ENCODE results near the gene PTGFRN.
A peak's percentile ranks its signal among the peaks of the same experiment; 100 is the strongest.

Gene PTGFRN

GRCh38 chr1:116997066-116997465, 87.3 kb downstream of the PTGFRN start:
- no peak for TF ChIP-seq CTCF (IDR thresholded peaks at IDR 0.05; ENCODE audit: low read depth, low read length, missing control alignments)
- DNase-seq (ENCODE audit: low read depth), result no peak
- no peak overlapping the region for H3K4me3 ChIP-seq (ENCODE audit: low read depth, low read length)

- H3K4me3 ChIP-seq (ENCODE audit: low read depth, low read length), result no peak overlapping the region
- no peak for TF ChIP-seq CTCF (IDR thresholded peaks at IDR 0.05; ENCODE audit: low read depth, low read length, missing control alignments)
- DNase-seq (ENCODE audit: low read depth), result no peak
Measured at GRCh38 chr1:116997636-116998035, 87.9 kb downstream of the PTGFRN start.

- TF ChIP-seq CTCF (IDR thresholded peaks at IDR 0.05; ENCODE audit: low read depth, low read length, missing control alignments), result no peak
- DNase-seq (ENCODE audit: low read depth), result no peak
- H3K4me3 ChIP-seq (ENCODE audit: low read depth, low read length), result no peak overlapping the region
Measured at GRCh38 chr1:116999596-116999995, 89.9 kb downstream of the PTGFRN start.

- H3K4me3 ChIP-seq (ENCODE audit: low read depth, low read length), result no peak overlapping the region
- DNase-seq (ENCODE audit: low read depth), result no peak
- TF ChIP-seq CTCF (IDR thresholded peaks at IDR 0.05; ENCODE audit: low read depth, low read length, missing control alignments), result no peak
Measured at GRCh38 chr1:117000142-117000541, 90.4 kb downstream of the PTGFRN start.

GRCh38 chr1:117001254-117001927, 91.7 kb downstream of the PTGFRN start, which contains the start of gene CD101:
TSS of gene CD101 (plus strand) at chr1:117001760. CDS start at chr1:117001818, 58 bp downstream.
- peak; percentile 84 for DNase-seq (ENCODE audit: low read depth)
- no peak for TF ChIP-seq CTCF (IDR thresholded peaks at IDR 0.05; ENCODE audit: low read depth, low read length, missing control alignments)

GRCh38 chr1:117003223-117003875, 93.6 kb downstream of the PTGFRN start:
- no peak for TF ChIP-seq CTCF (IDR thresholded peaks at IDR 0.05; ENCODE audit: low read depth, low read length, missing control alignments)
- DNase-seq (ENCODE audit: low read depth), result no peak
- H3K4me3 ChIP-seq (ENCODE audit: low read depth, low read length), result no peak overlapping the region

More at GRCh38 chr1:117001254-117001927, 91.7 kb downstream of the PTGFRN start, which contains the start of gene CD101:
- H3K4me3 ChIP-seq (ENCODE audit: low read depth, low read length), result no peak within 1 kb of the TSS; the same call in 1 of the 2 replicates

GRCh38 chr1:117007719-117008013, 98.0 kb downstream of the PTGFRN start:
- DNase-seq (ENCODE audit: low read depth), result no peak
- H3K4me3 ChIP-seq (ENCODE audit: low read depth, low read length), result no peak overlapping the region
- TF ChIP-seq CTCF (IDR thresholded peaks at IDR 0.05; ENCODE audit: low read depth, low read length, missing control alignments), result no peak
